Parathyroid adenoma (tissue), 2 donors: ENCODE results near the gene DNMT3A.

Experiments used
- H2AFZ ChIP-seq: fragments of 300-600 bp; sonication (generic); one replicate; pipeline ENCODE4 v1.7.0; 2017; ENCODE audit warnings: antibody characterized with exemption, mild to moderate bottlenecking
- H3K27ac ChIP-seq: fragments of 300-600 bp; sonication (generic); one replicate; pipeline ENCODE4 v1.7.0; 2017
- H3K27me3 ChIP-seq: fragments of 300-600 bp; sonication (generic); one replicate; pipeline ENCODE4 v1.7.0; 2017; ENCODE audit warnings: low read length; ENCODE audit not compliant: control insufficient read depth, insufficient read depth
- H3K36me3 ChIP-seq: fragments of 300-600 bp; sonication (generic); one replicate; pipeline ENCODE4 v1.7.0; 2017; ENCODE audit warnings: low read length; ENCODE audit not compliant: control insufficient read depth, insufficient read depth
- H3K4me1 ChIP-seq: fragments of 300-600 bp; sonication (generic); one replicate; pipeline ENCODE4 v1.7.0; 2017; ENCODE audit warnings: control low read depth
- H3K4me2 ChIP-seq: fragments of 300-600 bp; sonication (generic); one replicate; pipeline ENCODE4 v1.7.0; 2017; ENCODE audit warnings: low read length
- H3K4me3 ChIP-seq: fragments of 300-600 bp; sonication (generic); one replicate; pipeline ENCODE4 v1.7.0; 2017; ENCODE audit warnings: low read depth, low read length
- H3K79me2 ChIP-seq: fragments of 300-600 bp; sonication (generic); one replicate; pipeline ENCODE4 v1.7.0; 2017; ENCODE audit warnings: control low read depth
- H3K9ac ChIP-seq: fragments of 300-600 bp; sonication (generic); one replicate; pipeline ENCODE4 v1.7.0; 2017; ENCODE audit warnings: mild to moderate bottlenecking
- H3K9me3 ChIP-seq: fragments of 300-600 bp; sonication (generic); one replicate; pipeline ENCODE4 v1.7.0; 2017; ENCODE audit warnings: low read length; ENCODE audit not compliant: control insufficient read depth
- CTCF ChIP-seq: fragments of 300-600 bp; sonication (generic); IDR thresholded peaks from one replicate; pipeline ENCODE4 v1.7.0; 2017; ENCODE audit warnings: antibody characterized with exemption, mild to moderate bottlenecking
- donor health status: primary hyperparathyroidism.

Gene DNMT3A

GRCh38 chr2:25249785-25250184 lies 91.9 kb downstream of the DNMT3A start:
- Histone ChIP-seq H3K27ac (no peak overlapping the region), H3K4me3 (no peak overlapping the region)
- no peak for TF ChIP-seq CTCF

GRCh38 chr2:25247792-25248512 lies 93.8 kb downstream of the DNMT3A start:
- Histone ChIP-seq H3K4me1 (no peaks in the 10 kb centered on the region), H3K79me2 (no peaks in the 10 kb centered on the region), H3K9me3 (no peaks in the 10 kb centered on the region), H3K4me2 (no peak overlapping the region), H3K27me3 (no peaks in the 10 kb centered on the region), H3K4me3 (no peak overlapping the region), H3K27ac (no peak overlapping the region), H3K36me3 (no peaks in the 10 kb centered on the region), H3K9ac (no peak overlapping the region), H2AFZ (no peak overlapping the region)
- TF ChIP-seq CTCF, result no peak

More at GRCh38 chr2:25249785-25250184, 91.9 kb downstream of the DNMT3A start:
- no peaks in the 10 kb centered on the region for H3K27me3 ChIP-seq
- H3K9me3 ChIP-seq, result no peaks in the 10 kb centered on the region
- H3K36me3 ChIP-seq, result no peaks in the 10 kb centered on the region
- no peak overlapping the region for H3K9ac ChIP-seq
- H3K4me2 ChIP-seq, result no peak overlapping the region
- no peak overlapping the region for H2AFZ ChIP-seq
- H3K4me1 ChIP-seq, result no peaks in the 10 kb centered on the region
- no peaks in the 10 kb centered on the region for H3K79me2 ChIP-seq

GRCh38 chr2:25246558-25247290 lies 95.0 kb downstream of the DNMT3A start:
- Histone ChIP-seq H3K9ac (no peak overlapping the region), H3K36me3 (no peaks in the 10 kb centered on the region)

GRCh38 chr2:25246001-25246400 lies 95.7 kb downstream of the DNMT3A start:
- Histone ChIP-seq H3K27ac (no peak overlapping the region), H2AFZ (no peak overlapping the region), H3K36me3 (no peaks in the 10 kb centered on the region), H3K4me1 (no peaks in the 10 kb centered on the region), H3K27me3 (no peaks in the 10 kb centered on the region), H3K4me2 (no peak overlapping the region), H3K9ac (no peak overlapping the region), H3K79me2 (no peaks in the 10 kb centered on the region), H3K4me3 (no peak overlapping the region), H3K9me3 (no peaks in the 10 kb centered on the region)
- no peak for TF ChIP-seq CTCF

More at GRCh38 chr2:25246558-25247290, 95.0 kb downstream of the DNMT3A start:
- Histone ChIP-seq H3K9me3 (no peaks in the 10 kb centered on the region), H3K27me3 (no peaks in the 10 kb centered on the region), H2AFZ (no peak overlapping the region), H3K4me1 (no peaks in the 10 kb centered on the region), H3K27ac (no peak overlapping the region), H3K4me2 (no peak overlapping the region), H3K79me2 (no peaks in the 10 kb centered on the region), H3K4me3 (no peak overlapping the region)
- no peak for TF ChIP-seq CTCF
